GM19397 (cell line): Measurements from ENCODE around the gene GAB2.
"Not testable (repeated sequence)": the region's sequence is repeated elsewhere in the genome, so short reads cannot be mapped to it uniquely, and the experiment has no call there.

ENCODE experiments used
- ATAC-seq: cut with Tn5 transposase; IDR thresholded peaks from one replicate; pipeline ENCODE4 v1.9.1; 2021; ENCODE audit warnings: mild to moderate bottlenecking, moderate library complexity; ENCODE audit not compliant: unreplicated experiment

The GAB2 gene

DNA sequence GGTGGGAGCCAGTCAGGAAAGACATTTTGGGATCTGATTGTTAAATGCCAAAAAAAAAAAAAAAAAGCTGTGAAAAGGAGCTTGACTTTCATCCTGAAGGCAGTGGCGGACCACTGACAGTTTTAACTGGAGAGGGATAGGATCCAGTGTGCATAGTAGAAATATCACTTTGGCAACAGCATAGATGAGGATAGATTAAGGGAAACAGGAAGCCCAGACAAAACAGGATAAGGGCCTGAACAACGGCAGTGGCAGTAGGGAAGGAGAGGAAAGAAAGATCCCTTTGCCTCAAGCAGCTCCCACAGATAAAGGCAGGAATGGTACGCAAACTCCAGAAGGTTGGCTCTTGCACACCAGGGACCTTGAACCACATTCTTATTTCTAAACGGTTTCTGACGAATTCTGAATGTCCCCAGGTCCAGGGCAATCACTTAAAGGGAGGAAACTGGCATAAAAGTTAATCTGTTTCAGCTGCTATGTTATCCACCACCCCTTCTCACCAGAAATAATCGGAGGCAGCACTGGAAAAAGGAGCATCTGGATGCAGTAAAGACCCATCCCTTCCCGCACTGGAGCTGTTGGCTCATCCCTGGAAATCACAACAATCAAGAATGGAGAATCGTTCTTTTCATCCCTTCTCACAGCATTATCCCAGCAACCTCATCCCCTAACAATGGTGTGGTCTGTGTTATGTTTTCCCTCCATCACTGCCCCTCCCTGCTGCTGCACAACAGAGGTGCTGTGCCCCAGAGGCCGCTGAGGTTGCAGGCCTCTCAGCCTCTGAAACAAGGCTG lies 99.1 kb downstream of the GAB2 start:
- no peak for ATAC-seq

DNA sequence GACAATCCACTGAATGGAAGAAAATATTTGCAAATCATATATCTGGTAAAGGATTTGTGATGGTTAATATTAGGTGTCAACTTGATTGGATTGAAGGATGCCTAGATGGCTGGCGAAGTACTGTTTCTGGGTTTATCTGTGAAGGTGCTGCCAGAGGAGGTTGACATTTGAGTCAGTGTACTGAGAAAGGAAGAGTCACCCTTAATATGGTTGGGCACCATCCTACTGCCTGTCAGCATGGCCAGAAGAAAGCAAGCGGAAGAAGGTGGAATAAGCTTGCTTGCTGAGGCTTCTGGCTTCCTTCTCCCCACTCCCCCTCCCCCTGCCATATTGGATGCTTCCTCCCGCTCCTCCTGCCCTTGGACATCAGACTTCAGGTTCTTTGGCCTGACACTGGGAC lies 101.9 kb downstream of the GAB2 start:
- ATAC-seq: no peak

DNA sequence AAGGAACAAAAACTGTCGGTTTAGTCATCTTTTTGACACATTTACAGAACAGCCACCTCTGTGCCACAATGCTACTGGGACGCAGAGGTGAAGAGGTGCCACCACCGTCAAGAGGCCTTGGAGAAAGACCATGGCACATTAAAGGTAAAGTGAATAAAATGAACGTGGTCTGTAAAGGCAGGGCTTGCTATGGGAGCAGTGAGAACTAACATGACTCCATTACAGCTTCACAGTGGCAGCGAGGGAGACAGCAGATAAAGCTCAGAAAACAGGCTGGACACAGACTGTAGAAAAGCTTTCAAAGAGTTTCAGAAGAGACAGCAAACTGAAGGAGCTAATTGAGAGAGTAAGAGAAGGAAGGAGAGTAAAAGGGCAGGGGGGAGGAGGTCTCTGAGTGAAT lies 102.9 kb downstream of the GAB2 start:
- no peak for ATAC-seq

DNA sequence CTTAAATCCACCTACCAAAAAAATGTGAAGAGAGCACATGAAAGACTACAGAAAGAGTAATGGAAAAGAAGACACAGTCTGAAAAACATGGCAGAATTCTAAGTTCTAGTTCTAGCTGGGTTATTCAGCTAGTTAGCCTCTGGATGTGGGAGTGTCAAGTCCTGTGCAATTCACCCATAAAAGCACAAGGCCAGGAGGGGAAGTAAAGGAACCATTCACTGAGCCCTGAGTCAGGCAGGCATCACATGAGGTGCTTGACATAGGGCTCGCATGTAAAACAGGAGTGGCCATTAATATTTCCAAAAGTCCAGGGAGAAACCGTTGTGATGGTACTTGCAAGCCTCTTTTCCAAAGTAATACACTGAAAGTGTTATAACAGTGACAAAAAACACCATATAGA lies 103.7 kb downstream of the GAB2 start:
- ATAC-seq: no peak

DNA sequence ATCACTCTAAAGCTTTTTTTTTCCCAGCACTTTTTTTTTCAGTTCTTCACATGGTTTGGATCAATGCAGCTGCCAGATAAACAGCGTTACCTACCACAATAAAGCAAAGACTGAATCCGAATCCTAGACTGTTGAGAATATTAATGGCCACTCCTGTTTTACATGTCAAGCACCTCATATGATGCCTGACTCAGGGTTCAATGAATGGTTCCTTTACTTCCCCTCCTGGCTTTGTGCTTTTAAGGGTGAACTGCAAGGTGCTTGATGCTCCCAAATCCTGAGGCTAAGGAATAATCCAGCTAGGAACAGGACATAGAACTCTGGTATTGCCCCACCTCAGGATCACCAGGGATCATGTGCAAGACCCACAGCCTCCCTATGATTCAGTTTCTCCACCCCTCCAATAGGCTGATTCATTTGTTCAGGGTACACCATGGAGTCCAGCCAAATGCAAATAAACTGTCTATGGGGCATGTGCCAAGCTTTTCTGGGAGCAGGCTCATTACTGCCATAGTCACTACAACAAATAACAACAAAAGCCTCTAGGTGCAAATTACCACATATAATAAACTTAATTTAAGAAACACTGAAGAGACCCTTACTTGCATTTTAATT lies 104.3 kb downstream of the GAB2 start:
- no peak for ATAC-seq

DNA sequence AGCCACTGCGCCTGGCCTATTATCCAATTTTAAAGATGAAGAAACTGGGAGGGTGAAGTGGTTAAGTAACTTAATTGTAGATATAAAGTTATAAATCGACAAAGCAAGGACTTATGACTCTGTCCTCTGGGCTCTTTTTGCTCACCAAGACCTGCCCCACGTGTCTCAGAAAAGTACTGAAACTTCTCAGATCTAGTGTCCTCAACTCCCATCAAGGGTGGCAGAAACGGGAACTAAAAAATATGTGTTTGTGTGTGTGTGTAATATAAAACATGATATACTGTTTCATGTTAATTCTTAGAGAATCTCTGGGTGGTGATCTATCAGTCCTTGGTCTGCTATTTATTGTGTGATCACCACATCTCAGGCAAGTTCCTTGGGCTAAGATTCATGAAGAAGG lies 104.9 kb downstream of the GAB2 start:
- ATAC-seq: no peak

DNA sequence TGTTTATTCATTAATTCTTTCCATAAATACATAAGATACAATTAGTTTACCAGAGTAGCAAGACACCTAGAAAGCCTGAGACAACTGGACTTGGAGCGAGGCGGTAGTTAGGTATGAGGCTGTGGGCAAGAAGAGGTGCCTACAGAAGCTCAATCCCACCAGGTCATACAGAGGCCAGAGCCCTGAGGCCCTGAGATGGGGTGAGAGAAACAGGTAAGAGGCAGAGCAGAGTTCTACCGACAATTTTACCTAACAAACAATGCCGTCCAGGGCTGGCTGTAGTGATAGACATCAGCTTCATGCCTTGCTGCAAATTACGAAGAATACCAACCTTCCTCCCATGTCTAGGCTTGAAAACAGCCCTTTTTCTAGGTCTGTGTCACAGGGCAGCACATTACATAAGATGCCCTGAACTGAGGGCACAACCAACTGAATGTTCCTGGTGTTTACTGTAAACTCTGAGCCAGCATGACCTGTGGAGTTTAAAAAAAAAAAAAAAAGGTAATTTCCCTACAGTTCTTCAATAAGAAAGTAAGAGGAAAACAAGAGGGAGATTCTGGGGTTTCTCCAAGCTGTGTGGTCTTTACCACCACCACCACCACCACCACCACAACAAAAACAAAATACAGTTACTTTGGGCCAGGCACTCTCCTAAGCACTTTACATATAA lies 105.8 kb downstream of the GAB2 start:
- no peak for ATAC-seq

DNA sequence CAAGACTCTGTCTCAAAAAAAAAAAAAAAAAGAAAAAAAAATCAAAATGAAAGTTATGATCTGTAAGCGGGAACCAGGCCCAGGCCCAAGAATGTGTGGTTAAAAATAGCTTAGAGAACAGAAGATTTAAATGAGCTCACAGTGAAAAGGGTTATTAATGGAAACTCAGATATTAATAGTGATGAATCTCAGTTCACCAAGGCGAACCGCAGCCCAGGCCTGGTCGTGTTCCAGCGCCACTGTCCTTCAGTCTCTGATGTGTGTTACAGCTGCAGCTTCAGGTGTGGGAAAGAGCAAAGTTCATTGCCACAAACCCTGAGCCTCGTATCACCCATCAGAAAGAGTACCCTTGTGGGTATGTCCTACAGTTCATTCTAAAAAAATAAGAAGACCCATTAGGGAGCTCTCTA lies 107.1 kb downstream of the GAB2 start:
- peak; percentile 87 for ATAC-seq

DNA sequence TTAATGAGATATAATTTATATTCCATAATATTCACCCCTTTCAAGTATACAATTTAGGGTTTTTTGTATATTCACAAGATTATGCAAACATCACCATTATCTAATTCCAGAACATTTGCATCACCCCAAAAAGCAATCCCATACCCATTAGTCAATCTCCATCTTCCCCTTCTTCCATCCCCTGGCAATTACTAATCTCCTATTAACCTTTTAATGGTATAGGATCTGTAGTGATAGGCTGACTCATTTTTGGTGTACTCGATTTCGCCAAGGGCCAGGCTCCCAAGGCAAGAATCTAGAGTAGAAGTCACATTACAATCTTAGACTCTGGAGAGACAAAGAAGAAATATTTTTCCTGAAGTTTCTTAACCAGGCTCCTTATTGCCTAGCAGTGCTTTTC lies 113.4 kb downstream of the GAB2 start:
- no peak for ATAC-seq

DNA sequence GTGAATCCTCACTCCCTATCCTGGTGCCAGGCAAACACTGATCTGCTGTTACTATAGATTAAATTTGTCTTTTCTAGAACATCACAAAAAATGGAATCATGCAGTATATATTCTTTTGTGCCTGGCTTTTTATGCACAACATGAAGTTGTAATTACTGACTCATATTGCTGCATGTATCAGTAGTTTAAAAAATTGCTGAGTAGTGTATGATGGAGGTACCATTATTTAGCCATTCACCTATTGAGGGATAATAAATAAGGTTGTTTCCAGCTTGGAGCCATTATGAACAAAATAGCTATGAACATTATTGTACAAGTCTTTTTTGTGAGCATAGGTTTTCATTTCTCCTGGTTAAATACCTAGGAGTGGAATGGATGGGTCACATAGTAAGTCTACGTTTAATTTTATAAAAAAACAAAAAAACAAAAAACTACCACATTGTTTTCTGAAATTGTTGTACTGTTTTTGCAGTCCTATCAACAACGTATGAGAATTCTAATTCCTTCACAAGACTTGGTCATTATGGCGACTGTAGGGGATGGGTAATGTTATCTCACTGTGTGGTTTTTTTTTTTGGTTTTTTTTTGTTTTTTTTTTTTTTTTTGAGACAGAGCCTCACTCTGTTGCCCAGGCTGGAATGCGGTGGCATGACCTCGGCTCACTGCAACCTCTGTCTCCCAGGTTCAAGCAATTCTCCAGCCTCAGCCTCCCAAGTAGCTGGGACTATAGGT lies 117.3 kb downstream of the GAB2 start:
- no peak for ATAC-seq

DNA sequence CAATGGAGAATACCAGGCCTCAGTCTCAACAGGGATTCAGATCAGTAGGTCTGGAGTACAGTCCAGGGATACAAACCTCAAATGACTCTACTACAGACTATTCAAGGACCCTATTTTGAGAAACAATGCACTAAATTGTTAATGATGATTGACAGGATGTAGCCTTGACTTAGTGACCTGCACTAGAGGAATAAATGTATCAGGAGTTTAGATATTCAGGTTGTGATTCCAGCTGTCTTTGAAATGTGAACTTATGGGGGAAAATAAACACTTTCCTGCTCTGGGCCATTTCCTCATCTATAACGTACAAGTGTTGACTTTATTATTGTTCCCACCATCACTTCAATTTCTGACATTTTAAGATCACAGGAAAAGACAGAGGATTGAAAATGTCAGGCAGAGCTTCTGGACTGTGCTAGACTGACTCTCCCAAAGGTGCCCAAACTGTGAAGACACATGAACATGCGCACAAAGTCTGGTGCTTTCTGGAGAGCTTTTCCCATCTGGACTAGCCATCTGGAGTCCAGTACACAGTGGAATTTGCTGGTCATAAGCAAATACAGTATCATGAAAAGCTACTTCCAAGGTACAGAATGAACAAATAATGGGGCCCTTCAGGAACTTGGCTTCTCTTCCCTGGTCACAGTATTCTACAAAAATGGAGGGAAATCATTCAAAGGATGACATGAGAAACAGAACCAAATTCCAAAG lies 118.5 kb downstream of the GAB2 start:
- ATAC-seq: no peak

DNA sequence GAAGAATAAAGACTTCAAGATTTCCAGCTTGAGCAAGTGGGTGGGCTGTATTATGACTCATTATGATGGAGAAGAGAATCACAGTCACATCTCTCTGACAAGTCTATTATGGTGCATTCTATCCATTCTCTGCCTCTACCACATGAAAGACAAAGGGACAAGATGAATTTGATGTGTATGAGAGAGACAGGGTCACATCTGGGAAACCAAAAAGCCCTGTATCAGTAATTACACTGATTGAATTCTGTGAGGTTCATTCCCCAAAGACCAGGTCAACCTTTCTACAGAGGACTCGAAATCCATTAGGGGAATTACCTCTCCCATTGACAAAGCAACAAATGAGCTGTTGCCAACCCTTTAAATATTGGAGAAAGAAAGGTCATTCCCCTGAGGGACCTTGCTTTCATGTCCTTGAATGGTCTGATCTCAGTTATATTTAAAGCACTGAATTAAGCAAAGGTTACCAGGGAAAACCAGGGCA lies 119.3 kb downstream of the GAB2 start:
- ATAC-seq: no peak

DNA sequence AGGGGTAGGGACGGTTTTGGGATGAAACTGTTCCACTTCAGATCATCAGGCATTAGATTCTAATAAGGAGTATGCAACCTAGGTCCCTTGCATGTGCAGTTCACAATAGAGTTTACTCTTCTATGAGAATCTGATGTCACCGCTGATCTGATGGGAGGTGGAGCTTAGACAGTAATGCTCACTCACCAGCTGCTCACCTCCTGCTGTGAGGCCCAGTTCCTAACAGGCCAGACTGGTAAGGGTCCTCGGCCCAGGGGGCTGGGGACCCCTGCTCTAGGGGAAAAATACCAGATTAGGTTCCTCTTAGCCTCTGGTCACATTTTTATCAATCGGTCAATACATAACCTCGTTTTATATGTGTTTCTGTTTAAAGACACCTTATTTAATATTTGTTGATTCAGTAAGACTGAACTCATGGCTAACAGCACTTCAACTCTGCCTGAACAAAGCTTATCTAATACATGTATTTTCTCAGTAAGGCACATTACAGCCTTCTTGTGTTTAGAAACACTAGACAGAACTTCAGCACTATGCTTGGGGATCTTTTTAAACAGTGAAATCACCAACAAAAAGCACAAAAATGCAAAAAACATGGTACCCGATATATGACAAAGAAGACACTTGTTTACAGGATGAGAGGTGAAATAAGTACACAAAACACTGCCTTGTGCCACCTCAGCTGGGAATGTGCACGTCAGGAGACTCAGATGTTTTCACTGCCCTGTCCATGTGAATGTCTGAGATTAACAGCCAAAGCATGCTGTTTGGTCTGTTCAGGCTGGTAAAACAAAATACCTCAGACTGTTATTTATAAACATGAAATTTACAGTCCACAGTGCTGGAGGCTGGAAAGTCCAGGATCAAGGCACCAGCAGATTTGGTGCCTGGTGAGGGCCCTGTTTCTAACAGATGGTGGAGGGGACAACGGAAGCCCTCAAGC lies 121.4 kb downstream of the GAB2 start:
- ATAC-seq: no peak

DNA sequence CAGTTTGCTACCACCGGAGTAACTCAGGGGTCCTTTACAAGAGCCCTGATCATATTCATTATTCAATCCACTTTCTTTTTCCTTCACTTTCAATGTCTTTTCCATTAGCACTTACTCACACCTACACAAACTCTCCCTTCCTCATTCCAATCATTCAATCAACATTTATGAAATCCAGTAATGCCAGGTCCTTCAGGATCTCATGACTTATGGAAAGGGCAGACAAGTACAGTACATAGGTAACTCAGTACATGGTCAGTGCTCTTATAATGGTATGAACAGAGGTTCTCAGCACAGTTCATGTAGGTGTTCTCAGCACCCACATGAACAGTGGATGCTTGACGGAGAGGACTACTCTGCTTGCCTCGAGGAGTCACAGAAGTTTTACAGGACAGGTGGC lies 122.3 kb downstream of the GAB2 start:
- ATAC-seq: no peak

DNA sequence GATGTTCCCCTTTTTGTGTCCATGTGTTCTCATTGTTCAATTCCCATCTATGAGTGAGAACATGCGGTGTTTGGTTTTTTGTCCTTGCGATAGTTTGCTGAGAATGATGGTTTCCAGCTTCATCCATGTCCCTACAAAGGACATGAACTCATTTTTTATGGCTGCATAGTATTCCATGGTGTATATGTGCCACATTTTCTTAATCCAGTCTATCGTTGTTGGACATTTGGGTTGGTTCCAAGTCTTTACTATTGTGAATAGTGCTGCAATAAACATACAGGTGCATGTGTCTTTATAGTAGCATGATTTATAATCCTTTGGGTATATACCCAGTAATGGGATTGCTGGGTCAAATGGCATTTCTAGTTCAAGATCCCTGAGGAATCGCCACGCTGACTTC lies 123.5 kb downstream of the GAB2 start:
- not testable (repeated sequence) for ATAC-seq

DNA sequence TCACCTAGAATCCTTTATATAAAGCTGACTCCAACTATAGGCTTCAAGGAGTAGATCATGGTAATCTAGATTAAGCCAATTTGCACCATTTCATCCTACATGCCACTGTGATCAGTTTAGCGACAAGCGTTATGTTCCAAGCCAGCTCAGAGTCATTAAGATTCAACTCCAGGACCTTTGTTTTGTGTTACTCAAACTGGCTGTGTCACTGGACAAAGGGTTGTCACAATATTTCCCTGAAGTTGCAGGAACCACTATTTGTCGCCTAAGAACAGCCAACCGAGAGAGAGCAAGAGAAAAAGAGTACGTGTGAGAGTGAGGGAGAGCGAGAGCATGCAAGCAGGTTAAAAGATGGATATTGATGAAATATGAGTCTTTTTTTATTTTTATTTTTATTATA lies 124.1 kb downstream of the GAB2 start:
- no peak for ATAC-seq

DNA sequence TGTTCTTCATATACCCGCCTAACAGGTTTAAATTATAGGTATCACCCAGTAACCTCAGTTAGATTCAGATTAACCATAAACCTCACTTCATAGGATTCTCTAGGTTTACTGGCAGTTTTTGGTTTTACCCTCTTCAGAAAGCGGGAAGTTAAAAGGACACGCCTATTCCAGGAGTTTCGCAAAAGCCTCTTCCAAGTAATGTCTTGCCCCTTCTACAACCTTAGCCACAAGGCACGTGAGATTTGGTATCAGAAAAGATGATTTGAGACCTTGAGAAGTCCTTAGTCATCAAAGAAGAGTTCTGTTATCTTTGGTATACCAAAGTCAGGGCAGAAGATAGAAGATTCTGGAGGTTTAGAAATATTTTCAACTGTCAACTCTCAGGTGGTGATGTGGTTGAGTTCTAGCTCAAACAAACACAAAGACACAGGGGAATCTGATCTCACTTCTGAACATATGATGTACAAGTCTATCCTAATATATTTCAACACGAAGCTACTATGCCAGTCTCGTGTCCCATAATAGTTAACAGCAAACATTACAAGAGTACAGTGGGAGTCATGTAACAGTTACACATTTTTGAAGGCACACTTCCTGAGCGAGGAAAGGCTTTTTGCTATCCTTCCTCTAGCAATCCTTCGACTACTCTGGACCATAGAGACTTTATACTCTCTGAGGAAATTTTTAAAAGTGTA lies 125.4 kb downstream of the GAB2 start:
- ATAC-seq: no peak

DNA sequence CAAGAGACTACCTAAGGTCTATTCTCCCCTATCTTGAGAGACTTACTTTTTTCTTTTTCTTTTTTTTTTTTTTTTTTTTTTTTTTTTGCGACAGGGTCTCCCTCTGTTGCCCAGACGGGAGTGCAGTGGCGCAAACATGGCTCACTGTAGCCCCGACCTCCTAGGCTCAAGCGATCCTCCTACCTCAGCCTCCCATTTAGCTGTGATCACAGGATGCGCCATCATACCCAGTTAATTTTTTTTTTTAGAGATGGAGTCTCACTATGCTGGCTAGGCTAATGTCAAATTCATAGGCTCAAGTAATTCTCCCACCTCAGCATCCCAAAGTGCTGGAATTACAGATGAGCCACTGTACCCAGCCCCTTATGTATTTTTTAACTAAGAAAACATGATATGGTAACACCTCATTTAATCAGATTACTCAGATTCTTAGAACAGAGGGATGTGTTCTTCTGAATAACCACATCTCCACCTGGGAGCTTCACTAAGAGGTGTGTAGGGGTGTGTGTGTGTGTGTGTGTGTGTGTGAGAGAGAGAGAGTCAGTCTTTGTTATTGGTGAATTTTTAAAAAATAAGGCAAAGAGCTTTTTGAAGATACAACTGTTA lies 126.0 kb downstream of the GAB2 start:
- ATAC-seq: no peak
